Endodermal cell (in vitro differentiated cells): ENCODE results near the gene PROS1. TPM values are rescaled to one million over a fixed set of nuclear protein-coding genes. Genes with fewer than 3 reads are reported as not detected.
A peak's percentile ranks its signal among the peaks of the same experiment; 100 is the strongest.

Experiments
- DNase-seq: peaks from one replicate; pipeline ENCODE4 v3.0.0-alpha.2; 2017
- H3K27ac ChIP-seq: 2 replicates; pipeline ENCODE4 v1.5.1; 2013; ENCODE audit warnings: mild to moderate bottlenecking, low read depth, low read length, moderate library complexity
- H3K27me3 ChIP-seq: 2 replicates; pipeline ENCODE4 v1.6.1; 2013; ENCODE audit warnings: mild to moderate bottlenecking, low read length, moderate library complexity; ENCODE audit not compliant: insufficient read depth, control insufficient read depth, poor library complexity, severe bottlenecking
- H3K36me3 ChIP-seq: 2 replicates; pipeline ENCODE4 v1.7.0; 2013; ENCODE audit warnings: mild to moderate bottlenecking, low read length, moderate library complexity; ENCODE audit not compliant: control insufficient read depth, insufficient read depth
- H3K4me1 ChIP-seq: one replicate; pipeline ENCODE4 v1.7.0; 2013; ENCODE audit warnings: low read length; ENCODE audit not compliant: control insufficient read depth, insufficient read depth
- H3K4me3 ChIP-seq: 2 replicates; pipeline ENCODE4 v1.5.1; 2013; ENCODE audit warnings: mild to moderate bottlenecking, low read length, moderate library complexity
- H3K9ac ChIP-seq: 2 replicates; pipeline ENCODE4 v1.6.1; 2013; ENCODE audit warnings: mild to moderate bottlenecking, low read length, moderate library complexity; ENCODE audit not compliant: poor library complexity, severe bottlenecking; ENCODE audit errors: extremely low read depth
- H3K9me3 ChIP-seq: 2 replicates; pipeline ENCODE4 v1.6.1; 2013; ENCODE audit warnings: mild to moderate bottlenecking, low read length, moderate library complexity; ENCODE audit not compliant: control insufficient read depth
- H3K27ac Mint-ChIP-seq: 2 replicates; pipeline ENCODE4 v1.8.0; 2020; ENCODE audit warnings: mixed read lengths
- H3K27me3 Mint-ChIP-seq: 2 replicates; pipeline ENCODE4 v1.8.0; 2021; ENCODE audit warnings: mild to moderate bottlenecking, mixed read lengths; ENCODE audit not compliant: insufficient read depth
- H3K36me3 Mint-ChIP-seq: 2 replicates; pipeline ENCODE4 v1.8.0; 2020; ENCODE audit warnings: low read depth, mixed read lengths
- H3K4me1 Mint-ChIP-seq: 2 replicates; pipeline ENCODE4 v1.8.0; 2020; ENCODE audit warnings: mixed read lengths
- H3K4me3 Mint-ChIP-seq: 2 replicates; pipeline ENCODE4 v1.8.0; 2020; ENCODE audit warnings: mild to moderate bottlenecking, moderate library complexity, mixed read lengths
- H3K9me3 Mint-ChIP-seq: 2 replicates; pipeline ENCODE4 v1.8.0; 2020; ENCODE audit warnings: mild to moderate bottlenecking, mixed read lengths
- CTCF ChIP-seq: fragments of 200-600 bp; sonication (generic); conservative IDR thresholded peaks from 2 replicates; pipeline ENCODE4 v1.5.0; 2021; ENCODE audit warnings: antibody characterized with exemption, mild to moderate bottlenecking
- WGBS, 2 experiments: methylation state at CpG; one replicate each; pipeline versions ENCODE4 v1.1.5 to v1.1.7; 2013; ENCODE audit warnings: missing lambda C conversion rate in 2 of 2, mixed read lengths in 1 of 2; ENCODE audit not compliant: insufficient coverage in 1 of 2, insufficient read length in 1 of 2; 5-methylcytosine and 5-hydroxymethylcytosine counted together
- long read RNA-seq, 4 experiments: library from polyadenylated mRNA in 2 of 4; library from RNA in 1 of 4; library from capped mRNA in 1 of 4; stranded (forward) in 3 of 4; unstranded in 1 of 4; transcript quantifications; one replicate each; pipeline ENCODE4 v2.0.0, GENCODE V29; 2020 to 2021; ENCODE audit warnings: inconsistent platforms in 1 of 4
- polyA plus RNA-seq, 2 experiments: library from polyadenylated mRNA; stranded (reverse); fragments of 50-300 nt; gene quantifications; one replicate each; pipeline ENCODE4 v1.2.3, GENCODE V29; 2013
- total RNA-seq, 2 donors: library from RNA; stranded (reverse); fragmentation: NEBNext Ultra II Directional in 1 of 2; extraction: Animal tissue kit (Norgen Biotek cat#: 25700) in 1 of 2; gene quantifications; 2 replicates in 1 of 2; 3 replicates in 1 of 2; pipeline ENCODE4 v1.2.1, GENCODE V29; 2021

PROS1 gene
- 10 to 100 TPM in 1 of 2 donors, 1 to 10 TPM in 1; 8.8 to 52.4 TPM for total RNA-seq
- 15.4 TPM for polyA plus RNA-seq (2013, experiment 1 of 2)
- polyA plus RNA-seq (2013, experiment 2 of 2) = 19.5 TPM
- long read RNA-seq, experiment 1, transcript PROS1-202 (15 exons, 3,583 nt) = major isoform, 5 of 32 reads
- long read RNA-seq, experiment 1, partial matches to known transcripts = 7 of 32 reads
- long read RNA-seq, experiment 1, other reads (novel, unspliced or antisense) = 18 of 32 reads
- long read RNA-seq, experiment 2, transcript PROS1-202 (15 exons, 3,583 nt) = major isoform, 145 of 186 reads
- long read RNA-seq, experiment 2, transcript PROS1-212 (16 exons, 3,432 nt) = minor isoform, 6 of 186 reads
- long read RNA-seq, experiment 2, partial matches to known transcripts = 11 of 186 reads
- long read RNA-seq, experiment 2, other reads (novel, unspliced or antisense) = 23 of 186 reads
- long read RNA-seq, experiment 3, transcript PROS1-212 (16 exons, 3,432 nt) = minor isoform, 9 of 59 reads
- long read RNA-seq, experiment 3, transcript PROS1-202 (15 exons, 3,583 nt) = major isoform, 45 of 59 reads
- long read RNA-seq, experiment 3, partial matches to known transcripts = 1 of 59 reads
- long read RNA-seq, experiment 3, other reads (novel, unspliced or antisense) = 4 of 59 reads
- long read RNA-seq, experiment 4, partial matches to known transcripts = 3 of 9 reads
- long read RNA-seq, experiment 4, other reads (novel, unspliced or antisense) = 2 of 9 reads

GRCh38 chr3:93973131-93974126, at the start of gene PROS1:
TSS of gene PROS1 (minus strand) at chr3:93973896. CDS start at chr3:93973749, 147 bp downstream.
- Histone ChIP-seq H3K36me3 (no peaks in the 10 kb centered on the region), H3K4me3 (peak within 1 kb of the TSS; percentile 96), H3K27me3 (no peaks in the 10 kb centered on the region), H3K9me3 (no peaks in the 10 kb centered on the region), H3K9ac (peak within 1 kb of the TSS; percentile 80), H3K4me1 (peaks cover 2% of the 10 kb centered on the region), H3K27ac (peak within 1 kb of the TSS; percentile 67)
- peak; percentile 24 for TF ChIP-seq CTCF
- Mint-ChIP-seq H3K27me3 (peaks cover 37% of the 10 kb centered on the region), H3K36me3 (no peaks in the 10 kb centered on the region), H3K9me3 (no peaks in the 10 kb centered on the region), H3K27ac (peak within 1 kb of the TSS; percentile 85), H3K4me3 (peak within 1 kb of the TSS; percentile 66), H3K4me1 (peaks cover 10% of the 10 kb centered on the region)
- 5 to 6% methylated on average over 20 to 53 of the region's 53 CpGs for WGBS, 2 experiments
- DNase-seq = peak; percentile 91

DNA sequence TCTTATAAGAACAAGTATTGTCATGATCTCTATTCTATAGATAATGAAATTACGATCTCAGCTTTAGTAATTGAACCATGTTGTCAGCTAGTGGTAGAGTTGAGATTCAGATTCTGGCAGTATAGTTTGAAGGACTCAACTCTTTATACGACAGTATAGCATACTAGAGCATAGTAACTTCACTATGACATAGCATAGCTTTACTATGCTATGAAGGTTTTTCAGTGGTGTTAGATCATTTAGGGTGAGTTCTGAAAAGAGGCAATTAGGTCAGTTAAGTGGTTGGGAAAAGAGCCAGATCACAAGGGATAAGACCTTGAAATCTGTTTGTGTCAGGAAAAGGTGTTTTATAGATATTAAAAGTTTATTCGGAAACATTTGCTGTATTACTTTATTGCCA, 46.6 kb upstream of the PROS1 start:
- TF ChIP-seq CTCF = no peak
- Mint-ChIP-seq H3K36me3 (peaks cover 3% of the 10 kb centered on the region), H3K4me3 (no peak overlapping the region), H3K9me3 (no peaks in the 10 kb centered on the region), H3K27ac (no peak overlapping the region), H3K4me1 (no peaks in the 10 kb centered on the region), H3K27me3 (no peaks in the 10 kb centered on the region)
- WGBS, 2 experiments = 83 to 100% methylated on average over 1 to 2 of the region's 3 CpGs
- Histone ChIP-seq H3K36me3 (peaks cover 3% of the 10 kb centered on the region), H3K27me3 (no peaks in the 10 kb centered on the region), H3K4me1 (no peaks in the 10 kb centered on the region), H3K4me3 (no peak overlapping the region), H3K9me3 (no peaks in the 10 kb centered on the region), H3K27ac (no peak overlapping the region), H3K9ac (no peak overlapping the region)
- DNase-seq = no peak

DNA sequence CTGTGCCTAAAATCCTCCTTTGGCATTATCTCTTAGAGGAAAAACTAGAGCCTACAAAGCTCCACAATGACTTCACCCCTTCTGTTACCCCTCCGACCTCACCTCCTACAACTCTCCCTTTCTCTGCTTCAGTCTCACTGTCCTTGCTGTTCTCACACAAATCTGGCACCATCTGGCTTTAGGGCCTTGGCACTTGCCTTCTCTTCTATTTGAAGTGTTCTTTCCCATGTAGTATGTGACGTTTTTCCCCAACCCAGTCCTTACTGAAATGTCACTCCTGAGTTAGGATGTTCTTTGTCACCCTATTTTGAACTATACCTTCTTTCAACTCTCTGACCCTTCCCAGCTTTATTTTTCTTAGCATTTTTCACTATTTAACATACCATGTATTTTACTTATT, 46.0 kb upstream of the PROS1 start:
- Mint-ChIP-seq H3K27ac (no peak overlapping the region), H3K4me3 (no peak overlapping the region)

More for the DNA sequence above, 46.0 kb upstream of the PROS1 start:
- Histone ChIP-seq H3K27me3 (no peaks in the 10 kb centered on the region), H3K9ac (no peak overlapping the region), H3K36me3 (peaks cover 3% of the 10 kb centered on the region), H3K9me3 (no peaks in the 10 kb centered on the region), H3K27ac (no peak overlapping the region), H3K4me3 (no peak overlapping the region), H3K4me1 (no peaks in the 10 kb centered on the region)
- Mint-ChIP-seq H3K36me3 (peaks cover 8% of the 10 kb centered on the region), H3K4me1 (no peaks in the 10 kb centered on the region), H3K27me3 (no peaks in the 10 kb centered on the region), H3K9me3 (no peaks in the 10 kb centered on the region)
- 86 to 91% methylated on average over 2 of the region's 2 CpGs for WGBS, 2 experiments
- DNase-seq = no peak
- no peak for TF ChIP-seq CTCF
